ENCODE measurements around the gene CAMTA1. TPM values are rescaled to one million over a fixed set of nuclear protein-coding genes. Genes with fewer than 3 reads are reported as not detected.

The CAMTA1 gene
- total RNA-seq, 1 donor from 2014 or later, result 51.8 TPM

DNA sequence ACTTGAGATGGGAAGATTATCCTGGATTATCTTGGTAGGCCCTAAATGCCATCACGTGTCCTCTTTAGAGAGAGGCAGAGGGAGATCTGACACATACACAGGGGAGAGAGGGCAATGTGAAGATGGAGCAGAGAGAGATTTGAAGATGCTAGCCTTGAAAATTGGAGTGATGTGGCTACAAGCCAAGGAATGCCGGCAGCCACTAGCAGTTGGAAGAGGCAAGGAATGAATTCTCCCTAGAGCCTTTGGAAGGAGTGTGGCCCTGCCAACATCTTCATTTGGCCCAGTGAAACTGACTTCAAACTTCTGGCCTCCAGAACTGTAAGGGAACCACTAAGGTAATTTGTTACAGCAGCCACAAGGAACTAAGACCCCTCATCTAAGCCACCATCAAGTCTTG lies 8.9 kb upstream of the CAMTA1 start:
- DNase-seq (ENCODE audit: low spot score), result no peak

DNA sequence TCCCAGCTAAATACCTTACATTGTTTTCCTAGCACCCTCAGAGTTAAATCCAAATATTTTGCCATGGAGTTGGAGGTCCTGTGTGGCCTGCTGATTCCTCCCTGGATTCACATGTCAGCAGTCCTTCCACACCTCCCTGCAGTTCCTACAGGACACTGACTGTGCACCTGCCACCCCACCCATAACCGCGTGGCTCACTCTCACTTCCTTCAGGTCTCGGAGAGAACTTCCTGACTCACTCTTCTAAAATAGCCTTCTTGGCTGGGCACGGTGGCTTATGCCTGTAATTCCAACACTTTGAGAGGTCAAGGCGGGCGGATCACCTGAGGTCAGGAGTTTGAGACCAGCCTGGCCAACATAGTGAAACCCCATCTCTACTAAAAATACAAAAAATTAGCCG lies 8.4 kb upstream of the CAMTA1 start:
- DNase-seq (ENCODE audit: low spot score), result no peak

DNA sequence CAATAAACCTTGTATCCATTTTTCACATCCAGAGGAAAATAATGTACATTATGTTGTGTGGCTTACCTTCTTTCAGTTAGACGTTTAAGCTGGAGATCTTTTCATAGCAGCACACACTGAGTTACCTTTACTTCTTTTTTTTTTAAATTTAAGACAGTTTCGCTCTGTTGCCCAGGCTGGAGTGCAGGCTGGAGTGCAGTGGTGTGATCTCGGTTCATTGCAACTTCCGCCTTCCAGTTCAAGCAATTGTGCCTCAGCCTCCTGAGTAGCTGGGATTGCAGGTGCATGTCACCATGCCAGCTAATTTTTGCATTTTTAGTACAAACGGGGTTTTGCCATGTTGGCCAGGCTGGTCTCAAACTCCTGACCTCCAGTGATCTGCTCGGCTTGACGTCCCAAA lies 7.4 kb upstream of the CAMTA1 start:
- DNase-seq (ENCODE audit: low spot score), result no peak

DNA sequence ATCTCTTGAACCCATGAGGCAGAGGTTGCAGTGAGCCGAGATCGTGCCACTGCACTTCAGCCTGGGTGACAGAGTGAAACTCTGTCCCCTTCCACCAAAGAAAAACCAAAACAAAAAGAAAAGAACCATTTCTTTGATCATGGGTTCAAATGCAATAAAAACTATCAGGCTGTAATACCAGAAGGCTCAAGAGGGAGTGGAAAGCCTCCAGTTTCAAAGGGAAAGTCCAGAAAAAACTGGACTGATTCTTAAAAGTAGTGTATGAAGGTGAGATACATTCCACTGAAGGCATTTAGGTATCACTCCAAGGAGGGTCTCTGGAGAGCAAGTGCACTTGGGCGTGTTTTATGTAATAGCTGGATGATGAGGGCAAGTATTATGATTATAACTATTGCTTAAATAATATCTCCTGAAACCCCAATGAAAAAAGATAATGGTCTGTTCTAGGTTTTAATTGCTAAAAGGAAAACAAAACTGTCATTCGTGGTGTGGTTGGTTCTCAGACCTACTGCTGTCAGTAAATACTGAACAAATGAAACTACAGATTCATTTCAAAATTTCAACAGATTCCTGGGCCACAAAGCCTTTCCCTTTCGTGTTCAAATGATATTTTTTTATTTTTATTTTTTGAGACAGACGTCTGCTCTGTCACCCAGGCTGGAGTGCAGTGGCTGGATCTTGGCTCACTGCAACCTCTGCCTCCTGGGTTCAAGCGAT lies 6.0 kb upstream of the CAMTA1 start:
- DNase-seq (ENCODE audit: low spot score), result no peak

DNA sequence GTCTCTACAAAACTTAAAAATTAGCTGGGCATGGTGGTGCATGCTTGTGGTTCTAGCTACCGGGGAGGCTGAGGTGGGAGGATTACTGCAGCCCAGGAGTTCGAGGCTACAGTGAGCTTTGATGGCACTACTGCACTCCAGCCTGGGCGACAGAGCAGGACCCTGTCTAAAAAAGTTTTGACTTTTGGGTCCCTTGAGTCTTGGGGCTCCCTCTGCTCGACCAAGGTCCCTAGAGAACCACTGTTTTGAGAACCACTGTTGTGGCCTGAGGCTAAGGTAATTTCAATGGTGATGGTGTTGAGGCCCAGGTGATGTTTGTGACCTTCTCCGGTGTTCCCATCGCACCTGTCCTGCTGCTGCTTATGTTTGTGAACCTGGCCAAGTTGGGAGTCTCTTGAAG lies 3.1 kb upstream of the CAMTA1 start:
- no peak for DNase-seq (ENCODE audit: low spot score)

DNA sequence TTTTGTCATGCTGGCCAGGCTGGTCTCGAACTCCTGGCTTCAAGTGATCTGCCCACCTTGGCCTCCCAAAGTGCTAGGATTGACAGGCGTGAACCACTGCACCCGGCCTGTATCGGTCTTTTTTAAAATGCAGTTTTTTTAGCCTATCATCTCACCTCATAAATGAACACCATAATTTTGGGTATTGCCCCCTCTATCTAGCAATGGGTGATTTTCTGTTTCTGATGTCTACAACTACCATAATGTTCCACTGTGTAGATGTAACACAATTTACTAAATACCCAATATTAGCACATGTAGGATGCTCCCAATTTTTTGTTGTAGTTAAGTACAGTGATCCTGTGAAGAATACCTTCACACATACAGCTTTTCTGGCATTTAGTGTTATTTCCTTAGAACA lies 2.0 kb upstream of the CAMTA1 start:
- DNase-seq (ENCODE audit: low spot score), result no peak

DNA sequence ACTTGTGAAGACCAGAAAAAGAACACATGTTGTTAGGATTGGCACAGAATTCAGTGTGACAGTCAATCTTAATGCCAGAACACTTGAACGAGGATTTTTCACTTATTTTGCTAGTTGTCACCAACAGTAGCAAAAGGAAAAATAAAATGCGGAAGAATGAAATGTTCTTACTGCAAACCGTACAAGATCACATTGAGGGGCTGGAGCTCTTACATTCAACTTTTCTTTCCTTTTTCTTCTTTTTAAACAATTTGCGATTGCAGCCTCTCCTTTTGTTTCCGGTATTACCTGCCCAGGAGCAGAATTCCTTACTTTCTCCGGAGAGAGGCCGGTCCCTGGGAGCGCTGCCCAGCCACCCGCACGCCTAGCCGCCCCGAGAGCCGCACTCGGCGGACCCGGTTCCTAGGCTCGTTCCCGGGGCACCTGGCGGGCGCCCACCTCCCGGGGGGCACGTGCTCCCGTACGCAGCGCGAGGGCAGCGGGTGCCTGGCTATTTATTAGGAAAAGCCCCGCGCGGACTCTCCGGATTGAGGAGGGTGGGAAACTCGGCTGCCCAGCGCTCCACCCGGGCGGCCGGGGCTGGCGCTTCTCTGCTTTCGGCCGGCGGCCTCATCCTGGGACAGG lies 1.2 kb upstream of the CAMTA1 start:
- no peak for DNase-seq (ENCODE audit: low spot score)

DNA sequence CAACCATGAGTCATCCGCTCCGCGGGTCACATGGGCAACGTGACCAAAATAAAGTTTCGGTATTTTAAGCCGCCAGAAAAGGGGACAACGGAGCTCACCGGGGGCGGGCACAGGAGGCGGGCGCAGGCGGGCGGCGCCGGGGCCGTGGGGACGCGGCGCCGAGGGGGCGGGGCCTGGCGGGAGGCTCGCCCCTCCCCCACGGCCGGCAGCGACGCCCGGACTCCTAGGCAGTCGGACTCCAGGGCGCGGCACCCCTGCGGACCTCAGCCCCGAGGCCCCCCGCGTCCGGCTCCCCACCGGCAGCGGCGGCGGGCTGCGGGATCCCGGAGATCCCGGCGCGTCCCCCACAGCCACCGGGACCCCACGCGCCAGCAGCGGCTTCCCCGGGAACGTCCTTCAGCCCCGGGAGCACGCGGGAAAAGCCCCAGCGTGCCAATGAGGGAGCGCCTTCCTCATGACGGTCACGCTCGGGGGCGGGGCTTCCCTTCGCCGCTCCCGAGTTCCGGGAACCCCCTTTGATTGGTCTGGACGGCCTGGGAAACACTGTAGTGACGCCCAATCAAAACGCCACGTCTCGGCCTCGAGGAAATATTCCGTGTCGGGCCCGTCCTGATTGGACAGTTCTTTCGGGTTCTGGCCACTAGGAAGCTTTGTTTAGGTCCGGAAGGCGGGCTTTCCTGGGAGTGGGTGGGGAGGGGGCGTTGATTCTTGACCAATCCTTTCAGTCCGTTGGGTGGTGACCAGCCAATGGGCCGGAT lies 515 bp upstream of the CAMTA1 start:
- DNase-seq (ENCODE audit: low spot score), result peak; percentile 99

DNA sequence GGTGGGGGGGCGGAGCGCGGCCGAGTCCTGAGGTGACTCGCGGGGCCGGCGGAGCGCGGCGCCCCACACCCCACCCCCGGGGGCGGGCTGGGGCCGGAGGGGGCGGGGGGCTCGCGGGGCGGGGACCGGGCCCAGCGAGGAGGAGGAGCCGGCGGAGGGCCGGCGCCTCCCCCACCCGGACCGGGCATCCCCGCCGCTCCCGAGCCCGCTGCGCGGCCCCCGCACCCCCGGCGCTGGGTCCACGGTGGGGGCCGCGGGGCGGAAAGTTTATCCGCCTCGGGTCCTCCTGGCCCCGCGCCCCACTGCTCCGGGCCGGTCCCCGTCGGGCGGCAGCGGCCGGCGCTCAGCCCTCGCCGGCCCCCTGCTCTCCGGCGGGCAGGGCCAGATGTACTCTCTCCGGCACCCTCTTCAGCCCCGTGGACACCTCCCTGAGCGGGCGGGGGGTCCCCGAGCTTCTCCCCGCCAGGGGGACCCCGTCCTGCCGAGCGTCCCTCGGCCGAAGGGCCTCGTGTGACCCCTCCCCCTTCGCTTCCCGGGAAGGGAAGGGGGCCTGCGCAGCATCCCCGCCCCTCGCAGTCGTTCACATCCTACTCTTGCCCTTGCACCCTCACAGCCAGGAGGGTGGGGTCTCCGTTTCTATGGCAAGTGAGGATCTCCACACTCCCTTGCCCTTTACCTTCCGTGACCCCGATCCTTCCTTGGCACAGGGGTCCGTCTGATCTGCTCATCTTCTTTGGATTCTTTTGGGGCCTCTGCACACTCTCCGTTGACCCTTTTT lies 663 bp downstream of the CAMTA1 start:
- DNase-seq (ENCODE audit: low spot score), result no peak

DNA sequence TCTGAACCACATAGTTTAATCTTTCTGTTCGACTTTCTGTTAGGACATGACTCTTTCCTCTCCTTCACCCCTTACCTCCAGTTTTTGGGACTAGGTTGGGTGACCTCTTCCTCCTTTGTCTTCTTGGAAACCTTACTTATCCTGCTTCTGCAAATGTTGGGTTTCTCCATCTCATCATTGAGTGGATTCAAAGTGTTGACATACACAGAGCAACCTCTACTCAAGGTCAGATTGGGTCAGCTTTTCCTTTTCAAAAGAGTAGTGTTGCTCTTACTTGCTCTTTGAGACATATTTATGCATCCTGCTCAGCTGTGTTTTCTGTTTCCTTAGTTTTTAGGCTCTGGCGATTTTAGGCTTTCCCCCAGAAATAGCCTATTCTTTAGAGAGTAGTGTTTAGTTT lies 3.7 kb downstream of the CAMTA1 start:
- DNase-seq (ENCODE audit: low spot score), result no peak

DNA sequence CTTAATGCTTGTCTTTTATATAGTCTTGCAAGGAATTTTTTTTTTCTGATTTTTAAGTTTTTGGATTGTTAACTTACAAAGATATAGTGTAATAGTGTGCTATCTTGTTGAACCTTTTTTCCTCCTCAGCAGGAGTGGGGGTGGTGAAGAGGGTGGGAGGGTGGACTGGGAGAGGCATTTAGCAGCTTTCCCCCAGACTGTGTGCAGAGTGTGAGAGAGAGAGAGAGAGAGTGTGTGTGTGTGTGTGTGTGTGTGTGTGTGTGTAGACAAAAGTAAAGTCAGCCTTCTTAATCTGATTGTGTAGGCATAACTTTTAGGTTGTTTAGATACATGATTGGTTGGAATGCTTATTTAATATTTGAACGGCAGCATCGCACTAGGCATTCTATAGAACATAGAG lies 4.9 kb downstream of the CAMTA1 start:
- DNase-seq (ENCODE audit: low spot score), result no peak

DNA sequence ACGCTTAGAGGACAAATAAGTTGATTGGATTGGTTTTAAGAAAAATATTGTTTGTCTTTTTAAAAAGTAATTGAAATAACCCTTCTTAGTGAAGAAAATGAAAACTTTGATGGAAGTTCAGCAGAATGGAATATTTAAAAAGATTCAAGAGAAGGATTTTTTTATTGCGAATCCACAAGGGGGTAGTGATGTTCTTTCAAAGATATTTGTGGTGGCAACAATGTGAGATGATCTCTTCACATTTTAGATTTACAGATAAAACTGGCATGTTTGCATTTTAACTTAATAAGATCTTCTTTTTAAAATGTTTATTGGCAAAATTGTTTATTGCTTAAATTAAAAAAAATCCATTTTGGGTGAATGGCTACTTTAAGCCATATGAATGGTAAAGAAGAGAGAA lies 8.9 kb downstream of the CAMTA1 start:
- DNase-seq (ENCODE audit: low spot score), result no peak

DNA sequence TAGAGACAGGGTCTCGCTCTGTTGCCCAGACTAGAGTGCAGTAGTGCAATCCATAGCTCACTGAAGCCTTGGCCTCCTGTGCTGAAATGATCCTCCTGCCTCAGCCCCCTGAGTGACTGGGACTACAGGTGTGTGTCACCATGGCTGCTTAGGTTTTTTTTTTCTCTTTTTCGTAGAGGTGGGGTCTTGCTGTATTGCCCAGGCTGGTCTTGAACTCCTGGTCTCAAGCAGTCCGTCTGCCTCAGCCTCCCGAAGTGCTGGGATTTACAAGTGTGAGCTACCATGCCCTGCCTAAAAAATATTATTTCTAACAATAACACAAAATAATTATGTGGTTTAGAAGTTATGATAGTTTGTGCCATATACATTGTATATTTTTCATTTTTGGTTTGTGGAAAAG lies 9.9 kb downstream of the CAMTA1 start:
- no peak for DNase-seq (ENCODE audit: low spot score)

DNA sequence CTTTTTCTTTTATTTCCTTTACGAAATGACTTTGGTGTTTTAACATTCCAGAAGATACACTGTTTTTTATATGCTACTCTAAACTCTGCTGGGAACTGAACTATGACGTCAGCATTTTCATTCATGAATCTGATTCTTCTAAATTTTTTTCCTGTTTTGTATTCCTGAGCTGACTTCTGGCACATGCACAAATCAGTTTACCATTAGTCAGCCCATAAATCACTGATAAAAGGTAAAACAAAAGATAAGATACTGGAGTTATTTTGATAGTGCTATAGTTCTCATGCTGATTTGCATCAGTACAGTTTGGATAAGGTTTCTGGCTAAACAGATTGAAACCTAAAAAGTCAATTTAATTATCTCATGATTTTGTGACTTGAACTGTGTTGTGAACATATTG lies 10.4 kb downstream of the CAMTA1 start:
- no peak for DNase-seq (ENCODE audit: low spot score)

DNA sequence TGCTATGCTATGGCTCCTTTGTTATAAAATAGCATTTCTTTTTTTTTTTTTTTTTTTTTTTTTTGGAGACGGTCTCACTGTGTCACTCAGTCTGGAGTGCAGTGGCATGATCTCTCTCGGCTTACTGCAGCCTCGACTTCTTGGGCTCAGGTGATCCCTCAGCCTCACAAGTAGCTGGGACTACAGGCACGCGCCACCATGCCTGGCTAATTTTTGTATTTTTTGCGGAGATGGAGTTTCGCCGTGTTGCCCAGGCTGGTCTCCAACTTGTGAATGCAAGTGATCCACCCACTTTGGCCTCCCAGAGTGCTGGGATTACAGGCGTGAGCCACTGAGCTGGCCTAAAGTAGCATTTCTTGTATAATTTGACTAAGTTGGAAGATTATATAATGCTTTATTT lies 10.8 kb downstream of the CAMTA1 start:
- DNase-seq (ENCODE audit: low spot score), result no peak

DNA sequence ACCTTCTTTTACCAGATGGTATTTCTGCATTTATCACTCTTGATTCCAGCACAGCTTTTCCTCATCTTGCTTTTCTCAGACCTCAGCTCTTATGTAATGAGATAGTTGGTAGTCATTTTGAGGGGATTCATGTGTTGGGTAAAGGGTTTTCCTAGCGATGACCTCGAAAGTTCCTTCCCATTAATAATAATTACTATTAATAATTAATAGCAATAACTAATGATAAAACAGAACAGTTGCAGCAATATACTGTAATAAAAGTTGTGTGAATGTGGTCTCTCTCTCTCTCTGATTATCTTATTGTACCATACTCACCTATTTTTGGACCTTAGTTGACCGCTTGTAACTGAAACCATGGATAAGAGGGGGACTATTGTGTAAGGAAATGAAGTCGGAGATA lies 14.2 kb downstream of the CAMTA1 start:
- DNase-seq (ENCODE audit: low spot score), result no peak

DNA sequence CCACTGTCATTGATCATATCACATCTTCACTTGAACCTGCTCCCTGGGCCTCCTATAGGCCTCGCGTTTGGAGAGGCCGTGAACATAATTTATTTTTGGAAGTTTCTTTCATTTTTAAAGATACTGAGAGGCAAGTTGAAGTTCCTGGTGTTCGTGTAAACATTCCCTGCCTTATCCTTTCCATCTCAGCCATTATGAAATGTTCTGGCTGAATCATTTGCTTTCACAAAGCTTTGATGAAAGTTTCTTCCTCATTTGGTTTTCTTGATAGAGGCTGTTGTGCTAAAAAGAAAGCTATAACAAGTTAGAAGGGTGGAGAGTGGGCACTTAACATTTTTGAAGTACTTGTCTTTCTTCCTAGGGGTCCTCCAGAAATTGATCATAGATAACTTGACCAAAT lies 15.5 kb downstream of the CAMTA1 start:
- DNase-seq (ENCODE audit: low spot score), result no peak

DNA sequence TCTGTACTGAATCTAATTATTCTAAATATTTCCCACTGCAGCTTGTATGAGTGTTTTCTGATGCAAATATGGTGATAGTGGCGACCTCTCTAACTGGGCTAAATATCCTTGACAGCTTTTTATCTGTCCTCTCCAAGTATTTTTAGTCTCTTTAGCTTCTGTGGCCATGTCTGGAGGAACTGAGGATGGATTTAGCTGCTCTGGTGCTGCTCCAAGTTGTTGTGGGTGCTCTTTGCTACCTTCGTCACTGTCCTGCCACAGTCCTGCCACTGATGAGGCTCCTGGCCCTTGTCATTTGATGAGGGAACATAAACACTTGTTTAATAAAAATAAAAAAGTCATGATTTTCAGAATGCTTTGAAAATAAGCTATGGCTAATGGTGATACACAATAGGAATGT lies 15.9 kb downstream of the CAMTA1 start:
- DNase-seq (ENCODE audit: low spot score), result no peak

DNA sequence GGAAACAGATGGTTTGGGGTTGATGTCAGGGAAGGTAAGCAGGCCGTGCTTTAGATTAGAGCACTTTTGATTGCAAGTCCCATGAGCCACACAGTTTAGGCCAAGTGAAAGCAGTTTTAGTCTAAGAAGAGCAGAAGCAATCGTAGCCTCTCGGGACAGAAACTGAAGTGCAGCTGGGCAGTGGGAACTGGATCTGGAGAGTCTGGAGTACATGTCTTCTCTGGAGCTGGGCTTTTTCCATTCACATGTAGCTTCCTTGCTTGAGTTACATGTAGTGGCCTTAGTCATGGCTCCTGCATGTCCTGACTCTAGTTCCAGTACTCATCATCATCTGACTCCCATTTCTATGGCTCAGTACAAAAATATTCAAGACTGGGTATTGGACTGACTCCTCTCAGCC lies 16.7 kb downstream of the CAMTA1 start:
- DNase-seq (ENCODE audit: low spot score), result no peak

DNA sequence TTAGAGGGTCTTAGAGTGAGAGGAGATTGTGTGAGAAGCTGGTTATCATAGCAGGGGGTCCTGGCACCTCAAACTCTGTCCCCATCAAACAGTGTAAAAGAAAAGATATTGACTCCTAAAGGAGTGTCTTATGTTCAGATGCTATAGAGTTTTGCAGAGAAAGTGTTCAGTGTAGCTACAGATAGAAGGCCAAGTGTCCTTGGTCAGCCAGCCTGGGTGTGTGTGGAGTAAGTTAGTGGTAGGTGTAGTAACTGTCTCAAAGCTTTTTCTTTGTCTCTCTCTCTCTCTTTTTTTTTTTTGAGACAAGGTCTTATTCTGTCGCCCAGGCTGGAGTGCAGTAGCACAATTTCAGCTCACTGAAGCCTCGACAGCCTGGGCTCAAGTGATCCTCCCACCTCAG lies 17.2 kb downstream of the CAMTA1 start:
- no peak for DNase-seq (ENCODE audit: low spot score)

DNA sequence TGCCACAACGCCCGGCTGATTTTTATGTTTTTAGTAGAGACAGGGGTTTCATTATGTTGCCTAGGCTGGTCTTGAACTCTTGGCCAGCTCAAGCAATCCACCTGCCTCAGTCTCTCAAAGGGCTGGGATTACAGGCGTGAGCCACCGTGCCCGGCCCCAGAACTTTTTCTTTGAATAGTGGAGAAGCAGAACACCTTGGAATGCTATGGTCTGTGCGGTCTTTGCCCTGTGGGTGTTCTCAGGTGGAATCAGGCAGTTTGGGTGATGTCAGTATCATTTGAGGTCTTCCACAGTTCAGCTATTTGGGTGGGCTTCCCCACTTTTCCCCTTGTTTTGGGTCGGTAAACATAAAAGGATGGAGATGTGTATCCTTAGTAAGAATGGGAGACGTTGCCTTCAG lies 17.6 kb downstream of the CAMTA1 start:
- no peak for DNase-seq (ENCODE audit: low spot score)

DNA sequence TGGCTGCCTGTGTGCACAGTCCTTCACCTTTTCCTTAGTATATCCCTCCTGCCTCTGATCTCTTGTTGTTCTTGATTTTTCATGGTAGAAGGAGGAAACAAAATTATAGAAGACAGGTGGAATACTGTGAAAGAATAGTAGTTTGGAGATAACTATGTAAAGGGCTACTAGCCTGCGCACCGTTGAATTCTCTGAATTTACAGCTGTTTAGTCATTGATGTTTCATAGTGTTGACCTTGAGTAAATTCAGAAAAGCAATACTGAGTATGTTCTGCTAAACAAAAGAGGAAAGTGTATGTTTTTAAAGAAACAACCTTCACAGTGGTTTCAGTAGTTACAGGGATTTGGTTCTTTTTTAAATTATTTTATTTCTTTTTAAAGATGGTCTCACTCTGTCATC lies 18.1 kb downstream of the CAMTA1 start:
- no peak for DNase-seq (ENCODE audit: low spot score)

All from mesenteric fat pad (tissue), 1 donor.